ENCODE data around the gene ERGIC1. TPM values are rescaled to one million over a fixed set of nuclear protein-coding genes. Genes with fewer than 3 reads are reported as not detected.

The ERGIC1 gene
- total and polyA plus RNA-seq, 2 of the 13 experiments (the other 11 are each of a cell fraction or from before 2014, with no cell fraction given) = 78.5 to 184 TPM

DNA sequence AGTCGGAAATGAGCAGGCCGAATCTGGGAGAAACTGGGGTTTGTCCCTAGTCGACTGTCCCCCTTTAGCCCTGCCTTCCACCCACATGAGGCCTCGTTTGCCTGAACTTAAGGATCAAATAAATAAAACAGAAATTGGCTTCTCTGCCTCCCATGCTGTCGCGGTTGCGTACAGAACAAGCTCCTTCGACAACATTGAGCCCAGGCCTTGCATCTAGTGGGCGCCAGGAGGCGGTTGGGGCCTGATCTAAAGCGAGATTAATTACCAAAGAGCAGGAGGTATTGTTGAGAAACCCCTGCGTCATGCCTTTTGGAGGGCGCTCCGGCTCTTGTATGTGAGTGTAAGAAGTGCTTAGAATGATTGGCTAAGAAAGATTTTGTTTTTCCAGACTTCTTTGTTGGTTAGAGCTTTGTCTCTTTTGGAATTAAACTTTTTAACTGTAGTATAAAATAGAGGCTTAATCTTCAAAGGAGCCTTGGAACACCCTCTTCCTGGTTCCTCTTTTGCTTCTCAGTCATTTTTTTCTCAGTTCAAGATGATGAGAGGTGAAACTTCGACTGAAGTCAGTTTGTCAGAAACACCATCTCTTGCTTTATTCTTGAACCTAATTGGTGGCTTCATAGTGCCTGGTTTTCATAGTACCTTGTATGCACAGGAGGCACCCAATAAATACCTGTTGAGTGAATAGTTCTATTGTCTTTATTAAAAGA, 150.3 kb downstream of the ERGIC1 start (continued):
- TF ChIP-seq, protein P1, sequence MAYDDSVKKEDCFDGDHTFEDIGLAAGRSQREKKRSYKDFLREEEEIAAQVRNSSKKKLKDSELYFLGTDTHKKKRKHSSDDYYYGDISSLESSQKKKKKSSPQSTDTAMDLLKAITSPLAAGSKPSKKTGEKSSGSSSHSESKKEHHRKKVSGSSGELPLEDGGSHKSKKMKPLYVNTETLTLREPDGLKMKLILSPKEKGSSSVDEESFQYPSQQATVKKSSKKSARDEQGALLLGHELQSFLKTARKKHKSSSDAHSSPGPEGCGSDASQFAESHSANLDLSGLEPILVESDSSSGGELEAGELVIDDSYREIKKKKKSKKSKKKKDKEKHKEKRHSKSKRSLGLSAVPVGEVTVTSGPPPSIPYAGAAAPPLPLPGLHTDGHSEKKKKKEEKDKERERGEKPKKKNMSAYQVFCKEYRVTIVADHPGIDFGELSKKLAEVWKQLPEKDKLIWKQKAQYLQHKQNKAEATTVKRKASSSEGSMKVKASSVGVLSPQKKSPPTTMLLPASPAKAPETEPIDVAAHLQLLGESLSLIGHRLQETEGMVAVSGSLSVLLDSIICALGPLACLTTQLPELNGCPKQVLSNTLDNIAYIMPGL (CRISPR knock-in tag; IDR thresholded peaks at IDR 0.05; ENCODE audit: borderline replicate concordance in 1 of 2, low read depth in 1 of 2) = 0 out of 4 replicates have a peak, but pooled peaks of 1 of the 2 experiments have one; percentile 3
- TF ChIP-seq ZFP41 (CRISPR knock-in tag; IDR thresholded peaks at IDR 0.05; ENCODE audit: borderline replicate concordance) (no peak), FOXA3 (CRISPR knock-in tag; IDR thresholded peaks at IDR 0.05) (no peak), SMYD3 (CRISPR knock-in tag; IDR thresholded peaks at IDR 0.05) (0 out of 2 replicates have a peak, but pooled peaks have one; percentile 48), FOXJ3 (CRISPR knock-in tag; IDR thresholded peaks at IDR 0.05; ENCODE audit: borderline replicate concordance) (no peak), TCF7L2 (IDR thresholded peaks at IDR 0.05; ENCODE audit: low read depth, low read length) (no peak), NFE2L2 (IDR thresholded peaks at IDR 0.05; ENCODE audit: low read length) (peak; percentile 27; the same call in 1 of the 2 replicates), RAD21 (CRISPR knock-in tag; IDR thresholded peaks at IDR 0.05) (peak; percentile 31), THYN1 (CRISPR knock-in tag; IDR thresholded peaks at IDR 0.05; ENCODE audit: borderline replicate concordance, low read depth) (no peak), SMC3 (IDR thresholded peaks at IDR 0.05; ENCODE audit: low read length) (peak; percentile 57), NFATC3 (CRISPR knock-in tag; IDR thresholded peaks at IDR 0.05) (no peak), ZNF598 (CRISPR knock-in tag; IDR thresholded peaks at IDR 0.05; ENCODE audit: borderline replicate concordance) (0 out of 2 replicates have a peak, but pooled peaks have one; percentile 1)
- TF ChIP-seq, protein P2, sequence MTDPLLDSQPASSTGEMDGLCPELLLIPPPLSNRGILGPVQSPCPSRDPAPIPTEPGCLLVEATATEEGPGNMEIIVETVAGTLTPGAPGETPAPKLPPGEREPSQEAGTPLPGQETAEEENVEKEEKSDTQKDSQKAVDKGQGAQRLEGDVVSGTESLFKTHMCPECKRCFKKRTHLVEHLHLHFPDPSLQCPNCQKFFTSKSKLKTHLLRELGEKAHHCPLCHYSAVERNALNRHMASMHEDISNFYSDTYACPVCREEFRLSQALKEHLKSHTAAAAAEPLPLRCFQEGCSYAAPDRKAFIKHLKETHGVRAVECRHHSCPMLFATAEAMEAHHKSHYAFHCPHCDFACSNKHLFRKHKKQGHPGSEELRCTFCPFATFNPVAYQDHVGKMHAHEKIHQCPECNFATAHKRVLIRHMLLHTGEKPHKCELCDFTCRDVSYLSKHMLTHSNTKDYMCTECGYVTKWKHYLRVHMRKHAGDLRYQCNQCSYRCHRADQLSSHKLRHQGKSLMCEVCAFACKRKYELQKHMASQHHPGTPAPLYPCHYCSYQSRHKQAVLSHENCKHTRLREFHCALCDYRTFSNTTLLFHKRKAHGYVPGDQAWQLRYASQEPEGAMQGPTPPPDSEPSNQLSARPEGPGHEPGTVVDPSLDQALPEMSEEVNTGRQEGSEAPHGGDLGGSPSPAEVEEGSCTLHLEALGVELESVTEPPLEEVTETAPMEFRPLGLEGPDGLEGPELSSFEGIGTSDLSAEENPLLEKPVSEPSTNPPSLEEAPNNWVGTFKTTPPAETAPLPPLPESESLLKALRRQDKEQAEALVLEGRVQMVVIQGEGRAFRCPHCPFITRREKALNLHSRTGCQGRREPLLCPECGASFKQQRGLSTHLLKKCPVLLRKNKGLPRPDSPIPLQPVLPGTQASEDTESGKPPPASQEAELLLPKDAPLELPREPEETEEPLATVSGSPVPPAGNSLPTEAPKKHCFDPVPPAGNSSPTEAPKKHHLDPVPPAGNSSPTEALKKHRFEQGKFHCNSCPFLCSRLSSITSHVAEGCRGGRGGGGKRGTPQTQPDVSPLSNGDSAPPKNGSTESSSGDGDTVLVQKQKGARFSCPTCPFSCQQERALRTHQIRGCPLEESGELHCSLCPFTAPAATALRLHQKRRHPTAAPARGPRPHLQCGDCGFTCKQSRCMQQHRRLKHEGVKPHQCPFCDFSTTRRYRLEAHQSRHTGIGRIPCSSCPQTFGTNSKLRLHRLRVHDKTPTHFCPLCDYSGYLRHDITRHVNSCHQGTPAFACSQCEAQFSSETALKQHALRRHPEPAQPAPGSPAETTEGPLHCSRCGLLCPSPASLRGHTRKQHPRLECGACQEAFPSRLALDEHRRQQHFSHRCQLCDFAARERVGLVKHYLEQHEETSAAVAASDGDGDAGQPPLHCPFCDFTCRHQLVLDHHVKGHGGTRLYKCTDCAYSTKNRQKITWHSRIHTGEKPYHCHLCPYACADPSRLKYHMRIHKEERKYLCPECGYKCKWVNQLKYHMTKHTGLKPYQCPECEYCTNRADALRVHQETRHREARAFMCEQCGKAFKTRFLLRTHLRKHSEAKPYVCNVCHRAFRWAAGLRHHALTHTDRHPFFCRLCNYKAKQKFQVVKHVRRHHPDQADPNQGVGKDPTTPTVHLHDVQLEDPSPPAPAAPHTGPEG (CRISPR knock-in tag; IDR thresholded peaks at IDR 0.05) = no peak
- TF ChIP-seq, protein P3, sequence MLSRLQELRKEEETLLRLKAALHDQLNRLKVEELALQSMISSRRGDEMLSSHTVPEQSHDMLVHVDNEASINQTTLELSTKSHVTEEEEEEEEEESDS (CRISPR knock-in tag; IDR thresholded peaks at IDR 0.05; ENCODE audit: borderline replicate concordance) = peak; percentile 47; the same call in 1 of the 2 replicates
- TF ChIP-seq, protein P4, sequence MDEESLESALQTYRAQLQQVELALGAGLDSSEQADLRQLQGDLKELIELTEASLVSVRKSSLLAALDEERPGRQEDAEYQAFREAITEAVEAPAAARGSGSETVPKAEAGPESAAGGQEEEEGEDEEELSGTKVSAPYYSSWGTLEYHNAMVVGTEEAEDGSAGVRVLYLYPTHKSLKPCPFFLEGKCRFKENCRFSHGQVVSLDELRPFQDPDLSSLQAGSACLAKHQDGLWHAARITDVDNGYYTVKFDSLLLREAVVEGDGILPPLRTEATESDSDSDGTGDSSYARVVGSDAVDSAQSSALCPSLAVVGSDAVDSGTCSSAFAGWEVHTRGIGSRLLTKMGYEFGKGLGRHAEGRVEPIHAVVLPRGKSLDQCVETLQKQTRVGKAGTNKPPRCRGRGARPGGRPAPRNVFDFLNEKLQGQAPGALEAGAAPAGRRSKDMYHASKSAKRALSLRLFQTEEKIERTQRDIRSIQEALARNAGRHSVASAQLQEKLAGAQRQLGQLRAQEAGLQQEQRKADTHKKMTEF (CRISPR knock-in tag; IDR thresholded peaks at IDR 0.05) = no peak
